Small intestine (tissue), 7 donors: ENCODE measurements around the gene ADAMTS20. TPM values are rescaled to one million over a fixed set of nuclear protein-coding genes. Genes with fewer than 3 reads are reported as not detected.
"Not testable (repeated sequence)": the region's sequence is repeated elsewhere in the genome, so short reads cannot be mapped to it uniquely, and the experiment has no call there.

Experiments used
- DNase-seq, 2 donors: peaks; one replicate each; pipeline versions ENCODE4 v3.0.0 to v3.0.0-alpha.2; 2013
- FAIRE-seq: peaks from 2 replicates; lab custom pipeline; 2012; peaks lifted over from hg19 to GRCh38; lab: Jason Lieb, UNC
- H3K27ac ChIP-seq, 3 donors: one replicate each; pipeline ENCODE4 v1.5.1; 2013; ENCODE audit warnings: low read length in 2 of 3, mild to moderate bottlenecking in 2 of 3, control low read depth in 1 of 3, inconsistent platforms in 1 of 3, low read depth in 1 of 3, moderate library complexity in 1 of 3
- H3K27me3 ChIP-seq, 3 donors: one replicate each; pipeline ENCODE4 v1.6.1; 2013; ENCODE audit warnings: low read length in 3 of 3, inconsistent platforms in 1 of 3; ENCODE audit not compliant: control insufficient read depth in 3 of 3, insufficient read depth in 3 of 3
- H3K36me3 ChIP-seq, 3 donors: one replicate each; pipeline ENCODE4 v1.6.1; 2013; ENCODE audit warnings: low read length in 3 of 3, inconsistent platforms in 1 of 3, low read depth in 1 of 3, mild to moderate bottlenecking in 1 of 3, moderate library complexity in 1 of 3; ENCODE audit not compliant: control insufficient read depth in 3 of 3, insufficient read depth in 2 of 3
- H3K4me1 ChIP-seq, 3 donors: one replicate each; pipeline ENCODE4 v1.6.1; 2013; ENCODE audit warnings: low read length in 2 of 3, inconsistent platforms in 1 of 3, low read depth in 1 of 3, mild to moderate bottlenecking in 1 of 3, moderate library complexity in 1 of 3; ENCODE audit not compliant: control insufficient read depth in 3 of 3, insufficient read depth in 2 of 3
- H3K4me3 ChIP-seq, 3 donors: one replicate each; pipeline ENCODE4 v1.5.1; 2013; ENCODE audit warnings: low read length in 3 of 3, control low read depth in 1 of 3, inconsistent platforms in 1 of 3, low read depth in 1 of 3, mild to moderate bottlenecking in 1 of 3, moderate library complexity in 1 of 3
- H3K9me3 ChIP-seq, 2 donors: one replicate each; pipeline ENCODE4 v1.6.1; 2013; ENCODE audit warnings: low read depth in 1 of 2, low read length in 1 of 2; ENCODE audit not compliant: control insufficient read depth in 2 of 2, insufficient read depth in 1 of 2
- WGBS, 3 donors: extraction: QIAGEN DNeasy Blood & Tissue Kit; methylation state at CpG; one replicate each; pipeline ENCODE4 v1.1.7; 2013; 5-methylcytosine and 5-hydroxymethylcytosine counted together
- polyA plus RNA-seq, 4 donors: library from polyadenylated mRNA; stranded (reverse) in 3 of 4; unstranded in 1 of 4; fragments of 200-250 nt in 3 of 4; fragments of 120-200 nt in 1 of 4; gene quantifications; one replicate each; pipeline versions ENCODE4 v1.2.1 to v1.2.3, GENCODE V29; 2013
- donor health status: healthy with polysubstance abuse.
- donor health status: control.
- donor health status: control.
- donor health status: Bipolar disorder and iron deficiency.
- donor health status: healthy.

The ADAMTS20 gene
- polyA plus RNA-seq, 4 donors: not detected

- FAIRE-seq, H3K36me3 ChIP-seq, H3K4me3 ChIP-seq, H3K27ac ChIP-seq, DNase-seq, H3K4me1 ChIP-seq, H3K27me3 ChIP-seq, H3K9me3 ChIP-seq: not testable (repeated sequence)
Observed at GRCh38 chr12:43537675-43538074, 14.3 kb downstream of the ADAMTS20 start.

- DNase-seq: no peak
- Histone ChIP-seq H3K27me3 (no peaks in the 10 kb centered on the region), H3K9me3 (no peaks in the 10 kb centered on the region), H3K4me1 (no peaks in the 10 kb centered on the region), H3K4me3 (no peak overlapping the region), H3K27ac (no peak overlapping the region), H3K36me3 (no peaks in the 10 kb centered on the region)
- no peak for FAIRE-seq
- 73 to 81% (median 77%) methylated on average over 3 of the region's 3 CpGs for WGBS, 3 donors
Observed at GRCh38 chr12:43516045-43516444, 36.0 kb downstream of the ADAMTS20 start.

GRCh38 chr12:43501703-43502102 is 50.3 kb downstream of the ADAMTS20 start:
- WGBS, 3 donors: 55 to 68% (median 61%) methylated on average over 2 of the region's 2 CpGs
- no peaks in the 10 kb centered on the region for H3K36me3 ChIP-seq
- H3K4me1 ChIP-seq: no peaks in the 10 kb centered on the region
- FAIRE-seq (no peak), DNase-seq (no peak)
- H3K4me3 ChIP-seq: no peak overlapping the region
- no peaks in the 10 kb centered on the region for H3K27me3 ChIP-seq
- no peaks in the 10 kb centered on the region for H3K9me3 ChIP-seq
- no peak overlapping the region for H3K27ac ChIP-seq

GRCh38 chr12:43493261-43493797 is 58.7 kb downstream of the ADAMTS20 start:
- 74 to 85% (median 75%) methylated on average over 2 of the region's 2 CpGs for WGBS, 3 donors
- Histone ChIP-seq H3K4me3 (no peak overlapping the region), H3K9me3 (no peaks in the 10 kb centered on the region), H3K27ac (no peak overlapping the region), H3K36me3 (no peaks in the 10 kb centered on the region), H3K4me1 (no peaks in the 10 kb centered on the region), H3K27me3 (no peaks in the 10 kb centered on the region)
- DNase-seq (no peak), FAIRE-seq (no peak)

GRCh38 chr12:43482311-43483085 is 69.5 kb downstream of the ADAMTS20 start:
- WGBS, 3 donors: 84 to 90% (median 86%) methylated on average over 3 of the region's 3 CpGs

GRCh38 chr12:43480591-43480990 is 71.4 kb downstream of the ADAMTS20 start:
- no peak for FAIRE-seq
- no peak for DNase-seq
- Histone ChIP-seq H3K27ac (no peak overlapping the region), H3K27me3 (no peaks in the 10 kb centered on the region), H3K9me3 (peaks cover 0 to 3% of the 10 kb centered on the region in 2 donors), H3K4me3 (no peak overlapping the region), H3K4me1 (no peaks in the 10 kb centered on the region), H3K36me3 (no peaks in the 10 kb centered on the region)
- WGBS, 3 donors: 63 to 72% (median 71%) methylated on average over 3 of the region's 3 CpGs

More at GRCh38 chr12:43482311-43483085, 69.5 kb downstream of the ADAMTS20 start:
- no peaks in the 10 kb centered on the region for H3K27me3 ChIP-seq
- FAIRE-seq (no peak), DNase-seq (no peak)
- H3K9me3 ChIP-seq: peaks cover 0 to 3% of the 10 kb centered on the region in 2 donors
- no peaks in the 10 kb centered on the region for H3K36me3 ChIP-seq
- no peaks in the 10 kb centered on the region for H3K4me1 ChIP-seq
- no peak overlapping the region for H3K4me3 ChIP-seq
- no peak overlapping the region for H3K27ac ChIP-seq

GRCh38 chr12:43462741-43463140 is 89.3 kb downstream of the ADAMTS20 start:
- Histone ChIP-seq H3K9me3 (no peaks in the 10 kb centered on the region), H3K27ac (no peak overlapping the region), H3K27me3 (no peaks in the 10 kb centered on the region), H3K4me1 (no peaks in the 10 kb centered on the region), H3K36me3 (no peaks in the 10 kb centered on the region), H3K4me3 (no peak overlapping the region)
- DNase-seq (no peak), FAIRE-seq (no peak)
- 80 to 92% (median 84%) methylated on average over 3 of the region's 3 CpGs for WGBS, 3 donors

GRCh38 chr12:43462080-43462479 is 89.9 kb downstream of the ADAMTS20 start:
- Histone ChIP-seq H3K4me1 (no peaks in the 10 kb centered on the region), H3K9me3 (no peaks in the 10 kb centered on the region), H3K27ac (no peak overlapping the region), H3K4me3 (no peak overlapping the region), H3K27me3 (no peaks in the 10 kb centered on the region), H3K36me3 (no peaks in the 10 kb centered on the region)
- no peak for FAIRE-seq
- WGBS, 3 donors: 56 to 72% (median 63%) methylated on average over 2 of the region's 2 CpGs
- DNase-seq: no peak
